Measurements from ENCODE around the gene AK8.

The AK8 gene

GRCh38 chr9:132853482-132853881 lies 24.6 kb downstream of the AK8 start:
- no peaks in the 10 kb centered on the region for H3K36me3 ChIP-seq (ENCODE audit: low read length)
- TF ChIP-seq CTCF (IDR thresholded peaks at IDR 0.05; ENCODE audit: insufficient read depth, low read length, poor library complexity, severe bottlenecking): no peak
- no peak for TF ChIP-seq EZH2phosphoT487 (conservative IDR thresholded peaks at IDR 0.05; ENCODE audit: low read length)
- no peaks in the 10 kb centered on the region for H3K27me3 ChIP-seq (ENCODE audit: low read length)
- H3K79me2 ChIP-seq (ENCODE audit: insufficient read depth, low read length): no peaks in the 10 kb centered on the region
- H3K27ac ChIP-seq (ENCODE audit: low read depth, low read length): no peak overlapping the region
- H3K9ac ChIP-seq (ENCODE audit: low read length): no peak overlapping the region
- H3F3A ChIP-seq (ENCODE audit: insufficient read depth): no peaks in the 10 kb centered on the region
- no peaks in the 10 kb centered on the region for H3K9me3 ChIP-seq (ENCODE audit: insufficient read depth, low read length)
- H3K4me3 ChIP-seq (ENCODE audit: insufficient read depth, low read length, poor library complexity, severe bottlenecking): no peak overlapping the region
- no peaks in the 10 kb centered on the region for H3K9me2 ChIP-seq (replicated peaks; ENCODE audit: insufficient read depth, low read length)
- H3K4me2 ChIP-seq (ENCODE audit: low read depth, low read length, poor library complexity, severe bottlenecking): no peak overlapping the region
- no peak overlapping the region for H2AFZ ChIP-seq (ENCODE audit: low read depth, low read length, severe bottlenecking)
- no peaks in the 10 kb centered on the region for H4K20me1 ChIP-seq (ENCODE audit: low read depth, low read length)

- H3F3A ChIP-seq (ENCODE audit: insufficient read depth): no peaks in the 10 kb centered on the region
- no peaks in the 10 kb centered on the region for H3K27me3 ChIP-seq (ENCODE audit: low read length)
- no peaks in the 10 kb centered on the region for H3K36me3 ChIP-seq (ENCODE audit: low read length)
- H3K9me2 ChIP-seq (replicated peaks; ENCODE audit: insufficient read depth, low read length): no peaks in the 10 kb centered on the region
- no peak overlapping the region for H2AFZ ChIP-seq (ENCODE audit: low read depth, low read length, severe bottlenecking)
- H3K27ac ChIP-seq (ENCODE audit: low read depth, low read length): no peak overlapping the region
- H3K9ac ChIP-seq (ENCODE audit: low read length): no peak overlapping the region
- no peaks in the 10 kb centered on the region for H4K20me1 ChIP-seq (ENCODE audit: low read depth, low read length)
- H3K79me2 ChIP-seq (ENCODE audit: insufficient read depth, low read length): no peaks in the 10 kb centered on the region
- no peak for TF ChIP-seq EZH2phosphoT487 (conservative IDR thresholded peaks at IDR 0.05; ENCODE audit: low read length)
- TF ChIP-seq CTCF (IDR thresholded peaks at IDR 0.05; ENCODE audit: insufficient read depth, low read length, poor library complexity, severe bottlenecking): no peak
- no peaks in the 10 kb centered on the region for H3K9me3 ChIP-seq (ENCODE audit: insufficient read depth, low read length)
- H3K4me2 ChIP-seq (ENCODE audit: low read depth, low read length, poor library complexity, severe bottlenecking): no peak overlapping the region
- no peak overlapping the region for H3K4me3 ChIP-seq (ENCODE audit: insufficient read depth, low read length, poor library complexity, severe bottlenecking)
Measured at GRCh38 chr9:132849185-132849706, 28.8 kb downstream of the AK8 start.

- H3K4me3 ChIP-seq (ENCODE audit: insufficient read depth, low read length, poor library complexity, severe bottlenecking): no peak overlapping the region
- H3K9me2 ChIP-seq (replicated peaks; ENCODE audit: insufficient read depth, low read length): no peaks in the 10 kb centered on the region
- H3K4me2 ChIP-seq (ENCODE audit: low read depth, low read length, poor library complexity, severe bottlenecking): no peak overlapping the region
- no peaks in the 10 kb centered on the region for H3K79me2 ChIP-seq (ENCODE audit: insufficient read depth, low read length)
- no peak overlapping the region for H3K9ac ChIP-seq (ENCODE audit: low read length)
- no peak for TF ChIP-seq EZH2phosphoT487 (conservative IDR thresholded peaks at IDR 0.05; ENCODE audit: low read length)
- H3K27me3 ChIP-seq (ENCODE audit: low read length): no peaks in the 10 kb centered on the region
- no peaks in the 10 kb centered on the region for H3K9me3 ChIP-seq (ENCODE audit: insufficient read depth, low read length)
- H3K27ac ChIP-seq (ENCODE audit: low read depth, low read length): no peak overlapping the region
- H3K36me3 ChIP-seq (ENCODE audit: low read length): no peaks in the 10 kb centered on the region
- H2AFZ ChIP-seq (ENCODE audit: low read depth, low read length, severe bottlenecking): no peak overlapping the region
- H4K20me1 ChIP-seq (ENCODE audit: low read depth, low read length): no peaks in the 10 kb centered on the region
- no peaks in the 10 kb centered on the region for H3F3A ChIP-seq (ENCODE audit: insufficient read depth)
Measured at GRCh38 chr9:132846918-132847515, 31.1 kb downstream of the AK8 start.

- no peak overlapping the region for H3K4me2 ChIP-seq (ENCODE audit: low read depth, low read length, poor library complexity, severe bottlenecking)
- H3K9ac ChIP-seq (ENCODE audit: low read length): no peak overlapping the region
Measured at GRCh38 chr9:132846109-132846917, 31.8 kb downstream of the AK8 start.

More at GRCh38 chr9:132846109-132846917, 31.8 kb downstream of the AK8 start:
- no peaks in the 10 kb centered on the region for H3K9me3 ChIP-seq (ENCODE audit: insufficient read depth, low read length)
- H3K27ac ChIP-seq (ENCODE audit: low read depth, low read length): no peak overlapping the region
- no peaks in the 10 kb centered on the region for H3K9me2 ChIP-seq (replicated peaks; ENCODE audit: insufficient read depth, low read length)
- no peaks in the 10 kb centered on the region for H3K27me3 ChIP-seq (ENCODE audit: low read length)
- no peaks in the 10 kb centered on the region for H3F3A ChIP-seq (ENCODE audit: insufficient read depth)
- H3K4me3 ChIP-seq (ENCODE audit: insufficient read depth, low read length, poor library complexity, severe bottlenecking): no peak overlapping the region
- H4K20me1 ChIP-seq (ENCODE audit: low read depth, low read length): no peaks in the 10 kb centered on the region
- H2AFZ ChIP-seq (ENCODE audit: low read depth, low read length, severe bottlenecking): no peak overlapping the region
- H3K36me3 ChIP-seq (ENCODE audit: low read length): no peaks in the 10 kb centered on the region
- no peaks in the 10 kb centered on the region for H3K79me2 ChIP-seq (ENCODE audit: insufficient read depth, low read length)
- TF ChIP-seq EZH2phosphoT487 (conservative IDR thresholded peaks at IDR 0.05; ENCODE audit: low read length) (no peak), CTCF (IDR thresholded peaks at IDR 0.05; ENCODE audit: insufficient read depth, low read length, poor library complexity, severe bottlenecking) (no peak)
